IMR-90 (cell line): Measurements from ENCODE around the gene MAGEA8. TPM values are rescaled to one million over a fixed set of nuclear protein-coding genes. Genes with fewer than 3 reads are reported as not detected.

Source experiments
- ATAC-seq: fragments of 200-7000 bp; cut with Tn5 transposase; 2 replicates; pipeline ENCODE4 v1.9.1; 2020; ENCODE audit warnings: low read depth, mild to moderate bottlenecking, moderate library complexity
- BruUV-seq: library from RNA; stranded (reverse); fragments of 400-500 nt; replicated peaks from 2 replicates; lab custom pipeline; 2021; lab: Mats Ljungman, UMichigan
- CTCF ChIA-PET: fragments of 300-600 bp; formaldehyde crosslinking; extraction: SDS; loops from one replicate; lab custom pipeline; 2021; ENCODE audit warnings: antibody characterized with exemption; lab: Yijun Ruan, JAX
- POLR2A ChIA-PET: fragments of 300-600 bp; sonication (Branson Sonifier 250); formaldehyde crosslinking; loops from one replicate; lab custom pipeline; 2022; ENCODE audit warnings: antibody characterized with exemption; ENCODE audit not compliant: unreplicated experiment; lab: Charles Lee
- DNase-seq: peaks from one replicate; pipeline ENCODE4 v3.0.0; 2013
- H2AFZ ChIP-seq: replicated peaks from 2 replicates; pipeline ENCODE3; 2013; ENCODE audit warnings: low read length, mild to moderate bottlenecking; ENCODE audit not compliant: poor library complexity
- H2AK5ac ChIP-seq: 2 replicates; pipeline ENCODE4 v1.6.1; 2013; ENCODE audit warnings: low read depth, low read length, inconsistent platforms
- H2AK9ac ChIP-seq: replicated peaks from 2 replicates; pipeline ENCODE3; 2013; ENCODE audit warnings: mild to moderate bottlenecking, low read depth, low read length, moderate library complexity; ENCODE audit not compliant: poor library complexity
- H2BK120ac ChIP-seq: 2 replicates; pipeline ENCODE4 v1.6.1; 2013; ENCODE audit warnings: low read depth, low read length, inconsistent platforms
- H2BK15ac ChIP-seq: 3 replicates; pipeline ENCODE4 v1.6.1; 2013; ENCODE audit warnings: low read depth, low read length, inconsistent platforms
- H2BK20ac ChIP-seq: 2 replicates; pipeline ENCODE4 v1.6.1; 2013; ENCODE audit warnings: low read depth, mild to moderate bottlenecking, inconsistent platforms, low read length, moderate library complexity
- H2BK5ac ChIP-seq: 2 replicates; pipeline ENCODE4 v1.6.1; 2013; ENCODE audit warnings: mild to moderate bottlenecking, low read depth, low read length, inconsistent platforms; ENCODE audit not compliant: poor library complexity, severe bottlenecking
- H3K14ac ChIP-seq: replicated peaks from 2 replicates; pipeline ENCODE4 v1.6.1; 2013; ENCODE audit warnings: low read depth, low read length, inconsistent platforms
- H3K18ac ChIP-seq: 2 replicates; pipeline ENCODE4 v1.6.1; 2013; ENCODE audit warnings: low read depth, low read length, control low read depth
- H3K23ac ChIP-seq: 2 replicates; pipeline ENCODE4 v1.6.1; 2013; ENCODE audit warnings: low read depth, low read length, inconsistent platforms
- H3K27ac ChIP-seq: 2 replicates; pipeline ENCODE4 v1.5.1; 2013; ENCODE audit warnings: mild to moderate bottlenecking, control low read depth, low read length; ENCODE audit not compliant: insufficient read depth
- H3K27me3 ChIP-seq: 2 replicates; pipeline ENCODE4 v1.6.1; 2013; ENCODE audit warnings: low read length; ENCODE audit not compliant: control insufficient read depth, insufficient read depth
- H3K36me3 ChIP-seq: 2 replicates; pipeline ENCODE4 v1.6.1; 2013; ENCODE audit warnings: low read length, mixed read lengths; ENCODE audit not compliant: control insufficient read depth, insufficient read depth
- H3K4ac ChIP-seq: 2 replicates; pipeline ENCODE4 v1.6.1; 2013; ENCODE audit warnings: low read depth, low read length, inconsistent platforms
- H3K4me1 ChIP-seq: 2 replicates; pipeline ENCODE4 v1.6.1; 2013; ENCODE audit warnings: low read length, mixed read lengths; ENCODE audit not compliant: control insufficient read depth, insufficient read depth
- H3K4me2 ChIP-seq: 2 replicates; pipeline ENCODE4 v1.6.1; 2013; ENCODE audit warnings: low read depth, mild to moderate bottlenecking, control low read depth, low read length, moderate library complexity
- H3K4me3 ChIP-seq: 2 replicates; pipeline ENCODE4 v1.5.1; 2013; ENCODE audit warnings: low read depth, mild to moderate bottlenecking, control low read depth, low read length, moderate library complexity; ENCODE audit not compliant: insufficient read depth
- H3K56ac ChIP-seq: 2 replicates; pipeline ENCODE4 v1.6.1; 2013; ENCODE audit warnings: low read length, inconsistent platforms; ENCODE audit not compliant: insufficient read depth; ENCODE audit errors: extremely low read depth
- H3K79me1 ChIP-seq, 2 experiments: 2 replicates each; pipeline ENCODE4 v1.6.1; 2013; ENCODE audit warnings: low read length in 2 of 2, inconsistent platforms in 1 of 2, low read depth in 1 of 2
- H3K9ac ChIP-seq: 2 replicates; pipeline ENCODE4 v1.6.1; 2013; ENCODE audit warnings: low read depth, low read length, control low read depth
- H3K9me1 ChIP-seq: 2 replicates; pipeline ENCODE4 v1.6.1; 2013; ENCODE audit warnings: low read length, inconsistent platforms; ENCODE audit not compliant: insufficient read depth
- H3K9me3 ChIP-seq: 2 replicates; pipeline ENCODE4 v1.6.1; 2013; ENCODE audit warnings: low read length; ENCODE audit not compliant: control insufficient read depth, insufficient read depth
- H4K20me1 ChIP-seq: 2 replicates; pipeline ENCODE4 v1.6.1; 2013; ENCODE audit warnings: low read length, inconsistent platforms; ENCODE audit not compliant: insufficient read depth
- H4K5ac ChIP-seq: 2 replicates; pipeline ENCODE4 v1.6.1; 2013; ENCODE audit warnings: mild to moderate bottlenecking, low read depth, low read length, control low read depth
- H4K8ac ChIP-seq, 2 experiments: 2 replicates each; pipeline ENCODE4 v1.6.1; 2013; ENCODE audit warnings: low read depth in 2 of 2, low read length in 2 of 2, control low read depth in 1 of 2, inconsistent platforms in 1 of 2
- H4K91ac ChIP-seq: 2 replicates; pipeline ENCODE4 v1.6.1; 2013; ENCODE audit warnings: low read depth, low read length, inconsistent platforms; ENCODE audit not compliant: insufficient read depth
- BHLHE40 ChIP-seq: fragments of 150-350 bp; IDR thresholded peaks from 2 replicates; pipeline ENCODE4 v1.6.1; 2016; ENCODE audit warnings: mild to moderate bottlenecking, low read depth, low read length
- RAD21 ChIP-seq: IDR thresholded peaks from 2 replicates; pipeline ENCODE4 v1.6.1; 2012; ENCODE audit warnings: low read length, improper control_type of control experiment
- USF2 ChIP-seq: fragments of 150-350 bp; IDR thresholded peaks from 2 replicates; pipeline ENCODE4 v1.6.1; 2017; ENCODE audit warnings: mild to moderate bottlenecking, antibody characterized with exemption, low read length, low read depth
- WGBS, 2 experiments: methylation state at CpG; one replicate each; pipeline versions ENCODE4 v1.1.5 to v1.1.7; 2013; ENCODE audit warnings: missing lambda C conversion rate in 2 of 2; ENCODE audit not compliant: insufficient read length in 1 of 2; ENCODE audit errors: extremely low coverage in 2 of 2; 5-methylcytosine and 5-hydroxymethylcytosine counted together
- dilution Hi-C: fragments of 300-500 bp; cut with HindIII; formaldehyde crosslinking; loops from one replicate; pipeline ENCODE4 v1.14.3; 2018; ENCODE audit warnings: low sequenced_read_pairs; ENCODE audit not compliant: unreplicated experiment
- in situ Hi-C: fragments of 300-500 bp; cut with MboI; formaldehyde crosslinking; loops from 3 replicates; pipeline ENCODE4 v1.14.3; 2019; ENCODE audit warnings: low sequenced_read_pairs, inconsistent platforms, mixed read lengths
- intact Hi-C: fragments of 100-400 bp; cut with micrococcal nuclease; formaldehyde crosslinking; loops from 2 replicates; pipeline ENCODE4 v1.10.0; 2022
- polyA plus RNA-seq, 3 experiments: library from polyadenylated mRNA; depleted of rRNA; stranded (reverse); fragments of >200 nt; gene quantifications; 2 replicates each; pipeline ENCODE4 v1.2.3, GENCODE V29; 2012; ENCODE audit warnings: low replicate concordance in 1 of 3
- total RNA-seq: library from RNA; depleted of rRNA; stranded (reverse); fragments of >200 nt; gene quantifications from 2 replicates; pipeline ENCODE4 v1.2.3, GENCODE V29; 2012

MAGEA8 gene
- total and polyA plus RNA-seq, 2 of the 4 experiments (the other 2 are of a cell fraction), result not detected

- TF ChIP-seq BHLHE40 (no peak), RAD21 (no peak), USF2 (no peak)
- Histone ChIP-seq H3K4ac (no peak overlapping the region), H3K4me3 (no peak overlapping the region), H3K9ac (no peak overlapping the region), H3K4me1 (no peaks in the 10 kb centered on the region), H2AK5ac (no peak overlapping the region), H3K27ac (no peak overlapping the region), H3K36me3 (no peaks in the 10 kb centered on the region), H3K56ac (no peak overlapping the region), H2BK120ac (no peak overlapping the region), H3K4me2 (no peak overlapping the region), H2AFZ (no peak overlapping the region), H3K23ac (no peak overlapping the region), H4K20me1 (no peaks in the 10 kb centered on the region), H2AK9ac (no peak overlapping the region), H4K91ac (no peak overlapping the region), H2BK20ac (no peak overlapping the region), H2BK5ac (no peak overlapping the region), H4K5ac (no peak overlapping the region), H3K18ac (no peak overlapping the region), H2BK15ac (no peak overlapping the region), H3K9me1 (no peaks in the 10 kb centered on the region), H3K79me1 (no peaks in the 10 kb centered on the region), H3K14ac (no peak overlapping the region), H3K9me3 (no peaks in the 10 kb centered on the region), H4K8ac (no peak overlapping the region), H3K27me3 (no peaks in the 10 kb centered on the region)
- POLR2A ChIA-PET, result no interaction called here
- intact Hi-C loops (no loop called here), dilution Hi-C loops (no loop called here), in situ Hi-C loops (loop anchor here (25.0 kb wide), 1 partner anchor 96 kb away; the partner anchor contains the start of gene HSFX1)
- DNase-seq, result no peak
- WGBS, 2 experiments, result 60% methylated on average over 3 of the region's 6 CpGs; no CpG with 5 or more reads in 1 of the 2 experiments
- BruUV-seq, result no TSS peak
- ATAC-seq, result no peak
- CTCF ChIA-PET, result no interaction called here
These were observed 22.4 kb upstream of the MAGEA8 start for GRCh38 chrX:149858592-149858991.
